ENCODE data around the gene ALDH2. TPM values are rescaled to one million over a fixed set of nuclear protein-coding genes. Genes with fewer than 3 reads are reported as not detected.
"Not testable (repeated sequence)": the region's sequence is repeated elsewhere in the genome, so short reads cannot be mapped to it uniquely, and the experiment has no call there.

Gene ALDH2
- total RNA-seq, 4 donors from 2014 or later: 129 to 365 (median 231) TPM

- no peak for DNase-seq (ENCODE audit: low spot score)
- no peak for TF ChIP-seq CTCF (IDR thresholded peaks at IDR 0.05)
- no peak for ATAC-seq (ENCODE audit: low FRiP score)
Measured at GRCh38 chr12:111818340-111818739, 51.6 kb downstream of the ALDH2 start.

- DNase-seq (ENCODE audit: low spot score) (no peak), ATAC-seq (ENCODE audit: low FRiP score) (no peak)
- no peak for TF ChIP-seq CTCF (IDR thresholded peaks at IDR 0.05)
Measured at GRCh38 chr12:111819191-111820158, 52.7 kb downstream of the ALDH2 start.

GRCh38 chr12:111820828-111821227, 54.1 kb downstream of the ALDH2 start:
- not testable (repeated sequence) for DNase-seq (ENCODE audit: low spot score); ATAC-seq (ENCODE audit: low FRiP score)

- ATAC-seq (ENCODE audit: low FRiP score) (no peak), DNase-seq (ENCODE audit: low spot score) (no peak)
- TF ChIP-seq CTCF (IDR thresholded peaks at IDR 0.05): no peak
Measured at GRCh38 chr12:111822886-111823285, 56.2 kb downstream of the ALDH2 start.

GRCh38 chr12:111823891-111824290, 57.2 kb downstream of the ALDH2 start:
- ATAC-seq (ENCODE audit: low FRiP score) (no peak), DNase-seq (ENCODE audit: low spot score) (no peak)
- TF ChIP-seq CTCF (IDR thresholded peaks at IDR 0.05): no peak

- ATAC-seq (ENCODE audit: low FRiP score); DNase-seq (ENCODE audit: low spot score): not testable (repeated sequence)
Measured at GRCh38 chr12:111824312-111824711, 57.6 kb downstream of the ALDH2 start.

GRCh38 chr12:111825509-111825908, 58.8 kb downstream of the ALDH2 start:
- DNase-seq (ENCODE audit: low spot score): no peak
- ATAC-seq (ENCODE audit: low FRiP score): no peak
- TF ChIP-seq CTCF (IDR thresholded peaks at IDR 0.05): no peak

- DNase-seq (ENCODE audit: low spot score): no peak
- TF ChIP-seq CTCF (IDR thresholded peaks at IDR 0.05): no peak
- ATAC-seq (ENCODE audit: low FRiP score): no peak
Measured at GRCh38 chr12:111826316-111826715, 59.6 kb downstream of the ALDH2 start.

All from omental fat pad (tissue), 4 donors.